Measurements from ENCODE around the gene ACTL9. TPM values are rescaled to one million over a fixed set of nuclear protein-coding genes. Genes with fewer than 3 reads are reported as not detected.
"Not testable (repeated sequence)": the region's sequence is repeated elsewhere in the genome, so short reads cannot be mapped to it uniquely, and the experiment has no call there.

ACTL9 gene
- polyA plus RNA-seq, result not detected

GRCh38 chr19:8698433-8699063, at the start of gene ACTL9:
Gene ACTL9 (minus strand): TSS chr19:8698795. CDS start chr19:8698701, 94 bp downstream.
- 50 to 69% (median 54%) methylated on average over 22 to 23 of the region's 23 CpGs for WGBS, 3 donors
- no peak within 1 kb of the TSS for H3K27ac ChIP-seq (ENCODE audit: low read depth, low read length)

GRCh38 chr19:8739291-8740065, 40.9 kb upstream of the ACTL9 start:
- WGBS, 3 donors, result 90 to 91% (median 91%) methylated on average over 25 to 42 of the region's 55 CpGs
- not testable (repeated sequence) for H3K27ac ChIP-seq (ENCODE audit: low read depth, low read length)

GRCh38 chr19:8738377-8738776, 39.8 kb upstream of the ACTL9 start:
- H3K27ac ChIP-seq (ENCODE audit: low read depth, low read length), result no peak overlapping the region
- WGBS, 3 donors, result 71 to 91% (median 81%) methylated on average over 8 of the region's 8 CpGs

GRCh38 chr19:8731428-8732169, 33.0 kb upstream of the ACTL9 start:
- WGBS, 3 donors, result 56 to 62% (median 61%) methylated on average over 19 of the region's 19 CpGs

GRCh38 chr19:8724276-8724675, 25.7 kb upstream of the ACTL9 start:
- H3K27ac ChIP-seq (ENCODE audit: low read depth, low read length), result no peak overlapping the region
- WGBS, 3 donors, result 57 to 76% (median 69%) methylated on average over 3 of the region's 3 CpGs

More at GRCh38 chr19:8731428-8732169, 33.0 kb upstream of the ACTL9 start:
- H3K27ac ChIP-seq (ENCODE audit: low read depth, low read length), result no peak overlapping the region

- H3K27ac ChIP-seq (ENCODE audit: low read depth, low read length), result no peak overlapping the region
- 35 to 57% (median 51%) methylated on average over 2 of the region's 2 CpGs for WGBS, 3 donors
These were observed 23.4 kb upstream of the ACTL9 start for GRCh38 chr19:8722032-8722431.

- no peak within 1 kb of the TSS for H3K27ac ChIP-seq (ENCODE audit: low read depth, low read length)
- WGBS, 3 donors, result 52 to 61% (median 53%) methylated on average over 1 of the region's 1 CpG
These were observed 22.7 kb upstream of the ACTL9 start, which contains the start of gene OR2Z1 for GRCh38 chr19:8721334-8721733. Gene OR2Z1 (plus strand): TSS chr19:8721634. CDS start chr19:8731029, 9,395 bp downstream.

- 74 to 85% (median 79%) methylated on average over 6 to 7 of the region's 7 CpGs for WGBS, 3 donors
- not testable (repeated sequence) for H3K27ac ChIP-seq (ENCODE audit: low read depth, low read length)
These were observed 11.7 kb upstream of the ACTL9 start for GRCh38 chr19:8710337-8710736.

- no peak overlapping the region for H3K27ac ChIP-seq (ENCODE audit: low read depth, low read length)
- WGBS, 3 donors, result 14 to 39% (median 18%) methylated on average over 5 of the region's 5 CpGs
These were observed 7.1 kb upstream of the ACTL9 start for GRCh38 chr19:8705742-8706141.

GRCh38 chr19:8705304-8705703, 6.7 kb upstream of the ACTL9 start:
- H3K27ac ChIP-seq (ENCODE audit: low read depth, low read length), result not testable (repeated sequence)
- 60 to 79% (median 71%) methylated on average over 2 to 3 of the region's 3 CpGs for whole genome bisulfite sequencing, 3 donors

- 33 to 46% (median 41%) methylated on average over 7 of the region's 7 CpGs for WGBS, 3 donors
- no peak overlapping the region for H3K27ac ChIP-seq (ENCODE audit: low read depth, low read length)
These were observed 4.6 kb upstream of the ACTL9 start for GRCh38 chr19:8703223-8703622.

GRCh38 chr19:8702350-8702749, 3.8 kb upstream of the ACTL9 start:
- H3K27ac ChIP-seq (ENCODE audit: low read depth, low read length), result no peak overlapping the region
- WGBS, 3 donors, result 18 to 44% (median 23%) methylated on average over 5 of the region's 5 CpGs

GRCh38 chr19:8700956-8701355, 2.4 kb upstream of the ACTL9 start:
- WGBS, 3 donors, result 71 to 76% (median 73%) methylated on average over 2 of the region's 2 CpGs
- no peak overlapping the region for H3K27ac ChIP-seq (ENCODE audit: low read depth, low read length)

- no peak overlapping the region for H3K27ac ChIP-seq (ENCODE audit: low read depth, low read length)
These were observed 1.3 kb upstream of the ACTL9 start for GRCh38 chr19:8699908-8700307.

- H3K27ac ChIP-seq (ENCODE audit: low read depth, low read length), result no peak overlapping the region
- WGBS, 3 donors, result 59 to 69% (median 60%) methylated on average over 60 of the region's 60 CpGs
These were observed 743 bp downstream of the ACTL9 start for GRCh38 chr19:8697671-8698432.

- H3K27ac ChIP-seq (ENCODE audit: low read depth, low read length), result no peak overlapping the region
- WGBS, 3 donors, result 10 to 65% (median 33%) methylated on average over 1 of the region's 1 CpG
These were observed 1.6 kb downstream of the ACTL9 start for GRCh38 chr19:8696993-8697392.

GRCh38 chr19:8695911-8696310, 2.7 kb downstream of the ACTL9 start:
- WGBS, 3 donors, result 55 to 78% (median 73%) methylated on average over 6 of the region's 6 CpGs
- H3K27ac ChIP-seq (ENCODE audit: low read depth, low read length), result no peak overlapping the region

- 45 to 77% (median 63%) methylated on average over 6 of the region's 6 CpGs for WGBS, 3 donors
- no peak overlapping the region for H3K27ac ChIP-seq (ENCODE audit: low read depth, low read length)
These were observed 3.1 kb downstream of the ACTL9 start for GRCh38 chr19:8695501-8695900.

Measured in adipose tissue (tissue), 3 donors.